ENCODE measurements around the gene TERB1.

DNA sequence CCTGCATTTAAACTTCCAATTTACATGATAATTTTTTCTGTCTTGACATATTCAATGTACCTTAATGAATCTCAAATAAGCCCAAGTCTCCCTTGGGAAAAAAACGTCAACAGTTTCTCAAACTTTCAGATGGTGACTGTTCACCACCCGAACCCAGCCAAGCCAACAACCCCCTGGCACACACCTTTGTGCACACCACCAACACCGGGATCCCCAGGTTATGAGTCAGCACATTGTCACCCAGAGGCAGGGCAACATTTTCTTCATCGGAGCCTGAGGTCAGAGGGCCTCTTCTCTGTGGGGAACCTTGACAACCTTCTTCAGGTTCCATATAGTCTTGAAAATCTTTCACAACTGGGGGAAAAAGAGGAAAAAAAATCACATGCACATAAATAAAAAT, 65.5 kb downstream of the TERB1 start:
- TF ChIP-seq, protein P1, sequence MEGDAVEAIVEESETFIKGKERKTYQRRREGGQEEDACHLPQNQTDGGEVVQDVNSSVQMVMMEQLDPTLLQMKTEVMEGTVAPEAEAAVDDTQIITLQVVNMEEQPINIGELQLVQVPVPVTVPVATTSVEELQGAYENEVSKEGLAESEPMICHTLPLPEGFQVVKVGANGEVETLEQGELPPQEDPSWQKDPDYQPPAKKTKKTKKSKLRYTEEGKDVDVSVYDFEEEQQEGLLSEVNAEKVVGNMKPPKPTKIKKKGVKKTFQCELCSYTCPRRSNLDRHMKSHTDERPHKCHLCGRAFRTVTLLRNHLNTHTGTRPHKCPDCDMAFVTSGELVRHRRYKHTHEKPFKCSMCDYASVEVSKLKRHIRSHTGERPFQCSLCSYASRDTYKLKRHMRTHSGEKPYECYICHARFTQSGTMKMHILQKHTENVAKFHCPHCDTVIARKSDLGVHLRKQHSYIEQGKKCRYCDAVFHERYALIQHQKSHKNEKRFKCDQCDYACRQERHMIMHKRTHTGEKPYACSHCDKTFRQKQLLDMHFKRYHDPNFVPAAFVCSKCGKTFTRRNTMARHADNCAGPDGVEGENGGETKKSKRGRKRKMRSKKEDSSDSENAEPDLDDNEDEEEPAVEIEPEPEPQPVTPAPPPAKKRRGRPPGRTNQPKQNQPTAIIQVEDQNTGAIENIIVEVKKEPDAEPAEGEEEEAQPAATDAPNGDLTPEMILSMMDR (IDR thresholded peaks at IDR 0.05): no peak
- TF ChIP-seq EP300 (IDR thresholded peaks at IDR 0.05) (no peak), POLR2A (IDR thresholded peaks at IDR 0.05) (no peak)
